Measurements from ENCODE around the gene CLIC5. TPM values are rescaled to one million over a fixed set of nuclear protein-coding genes. Genes with fewer than 3 reads are reported as not detected.

The CLIC5 gene
- total RNA-seq, 4 donors from 2014 or later = 0.45 to 2.6 (median 1.6) TPM

DNA sequence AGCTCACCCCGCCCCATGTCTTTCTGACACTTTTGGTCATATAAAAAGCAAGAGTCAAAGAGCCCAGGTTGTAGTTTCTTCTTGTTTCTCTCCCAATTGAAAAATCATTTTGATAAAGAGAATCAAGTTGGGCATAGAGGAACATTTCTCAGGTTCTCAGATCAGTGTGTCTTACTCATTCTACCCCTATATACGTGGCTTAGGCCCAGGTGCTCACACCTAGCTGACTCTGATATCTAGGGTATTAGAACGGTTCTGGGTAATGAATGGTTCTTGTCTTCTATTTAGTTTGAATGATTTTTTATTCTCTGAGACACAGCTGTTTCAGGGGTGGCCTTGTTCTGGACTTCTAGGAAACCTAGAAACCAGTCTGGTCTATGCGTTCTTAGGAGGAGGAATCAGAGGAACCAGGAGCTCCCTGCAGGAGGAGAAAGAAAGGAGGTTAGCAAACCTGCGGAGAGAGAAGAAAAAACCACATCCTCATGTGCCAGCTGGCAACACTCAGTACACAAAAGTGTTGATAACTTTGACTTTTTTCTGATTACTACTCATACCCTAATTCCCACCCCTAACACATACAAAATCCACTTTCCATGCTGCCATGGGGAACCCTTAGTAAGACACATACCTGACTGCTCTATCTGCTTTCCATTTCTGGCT is 178.0 kb downstream of the CLIC5 start:
- Histone ChIP-seq H3K9me3 (no peaks in the 10 kb centered on the region), H3K36me3 (no peaks in the 10 kb centered on the region), H3K27ac (no peak overlapping the region), H3K4me3 (no peak overlapping the region), H3K4me1 (no peaks in the 10 kb centered on the region), H3K27me3 (no peaks in the 10 kb centered on the region)
- 80% methylated on average over 5 of the region's 5 CpGs for WGBS
- DNase-seq (ENCODE audit: low spot score in 2 of 2) = no peak
- TF ChIP-seq CTCF (IDR thresholded peaks at IDR 0.05) = no peak
- TF ChIP-seq POLR2A (IDR thresholded peaks at IDR 0.05) = no peak
- TF ChIP-seq POLR2AphosphoS5 (IDR thresholded peaks at IDR 0.05) = no peak
- no peak for TF ChIP-seq EP300 (IDR thresholded peaks at IDR 0.05)

DNA sequence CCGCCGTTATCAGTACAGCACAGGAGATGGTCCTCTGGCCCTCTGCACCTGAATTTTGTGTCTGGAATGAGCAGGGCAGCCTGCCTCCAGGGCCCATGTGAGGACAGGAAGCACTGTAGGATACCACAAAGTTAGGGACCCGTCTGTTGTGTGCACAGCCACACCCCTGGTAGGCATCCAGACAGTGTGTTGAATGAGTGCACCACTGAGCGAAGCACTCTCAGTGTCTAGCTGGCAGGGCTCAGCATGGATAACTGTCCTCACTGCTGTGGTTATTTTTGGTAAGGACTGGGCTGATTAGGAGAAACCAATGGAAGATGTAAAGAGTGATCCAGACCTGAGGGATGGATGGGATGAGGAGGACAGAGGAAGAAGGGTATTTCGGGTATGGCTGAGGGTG is 178.7 kb downstream of the CLIC5 start:
- Histone ChIP-seq H3K27ac (no peak overlapping the region), H3K27me3 (no peaks in the 10 kb centered on the region), H3K4me3 (no peak overlapping the region), H3K36me3 (no peaks in the 10 kb centered on the region), H3K4me1 (no peaks in the 10 kb centered on the region), H3K9me3 (no peaks in the 10 kb centered on the region)
- WGBS = 85% methylated on average over 5 of the region's 5 CpGs
- DNase-seq (ENCODE audit: low spot score in 2 of 2) = no peak
- no peak for TF ChIP-seq CTCF (IDR thresholded peaks at IDR 0.05)
- TF ChIP-seq POLR2AphosphoS5 (IDR thresholded peaks at IDR 0.05) = no peak
- TF ChIP-seq EP300 (IDR thresholded peaks at IDR 0.05) = no peak
- no peak for TF ChIP-seq POLR2A (IDR thresholded peaks at IDR 0.05)

GRCh38 chr6:45836438-45836824 is 179.2 kb downstream of the CLIC5 start:
- TF ChIP-seq EP300 (IDR thresholded peaks at IDR 0.05) (no peak), POLR2A (IDR thresholded peaks at IDR 0.05) (no peak), POLR2AphosphoS5 (IDR thresholded peaks at IDR 0.05) (no peak), CTCF (IDR thresholded peaks at IDR 0.05) (no peak)
- Histone ChIP-seq H3K4me1 (no peaks in the 10 kb centered on the region), H3K9me3 (no peaks in the 10 kb centered on the region), H3K27ac (no peak overlapping the region), H3K27me3 (no peaks in the 10 kb centered on the region), H3K4me3 (no peak overlapping the region), H3K36me3 (no peaks in the 10 kb centered on the region)
- 86% methylated on average over 4 of the region's 4 CpGs for WGBS
- no peak for DNase-seq (ENCODE audit: low spot score in 2 of 2)

- Histone ChIP-seq H3K9me3 (no peaks in the 10 kb centered on the region), H3K36me3 (no peaks in the 10 kb centered on the region), H3K4me1 (no peaks in the 10 kb centered on the region), H3K27me3 (no peaks in the 10 kb centered on the region), H3K4me3 (no peak overlapping the region), H3K27ac (no peak overlapping the region)
- no peak for DNase-seq (ENCODE audit: low spot score in 2 of 2)
- TF ChIP-seq POLR2A (IDR thresholded peaks at IDR 0.05) = no peak
- no peak for TF ChIP-seq EP300 (IDR thresholded peaks at IDR 0.05)
- TF ChIP-seq CTCF (IDR thresholded peaks at IDR 0.05) = no peak
- no peak for TF ChIP-seq POLR2AphosphoS5 (IDR thresholded peaks at IDR 0.05)
- 83% methylated on average over 4 of the region's 4 CpGs for WGBS
These were observed 179.8 kb downstream of the CLIC5 start for GRCh38 chr6:45835721-45836437.

GRCh38 chr6:45832063-45832462 is 183.6 kb downstream of the CLIC5 start:
- TF ChIP-seq POLR2AphosphoS5 (IDR thresholded peaks at IDR 0.05) (no peak), EP300 (IDR thresholded peaks at IDR 0.05) (no peak), CTCF (IDR thresholded peaks at IDR 0.05) (no peak), POLR2A (IDR thresholded peaks at IDR 0.05) (no peak)
- no peaks in the 10 kb centered on the region for H3K9me3 ChIP-seq
- WGBS = 93% methylated on average over 5 of the region's 5 CpGs
- H3K27ac ChIP-seq = no peak overlapping the region
- no peaks in the 10 kb centered on the region for H3K36me3 ChIP-seq
- no peaks in the 10 kb centered on the region for H3K27me3 ChIP-seq
- H3K4me1 ChIP-seq = no peaks in the 10 kb centered on the region
- H3K4me3 ChIP-seq = no peak overlapping the region
- DNase-seq (ENCODE audit: low spot score in 2 of 2) = no peak

Measured in suprapubic skin (tissue), 4 donors.